GM18867 (cell line): ENCODE results near the gene GANC.

ENCODE experiments used
- ATAC-seq: cut with Tn5 transposase; IDR thresholded peaks from one replicate; pipeline ENCODE4 v1.9.1; 2021; ENCODE audit warnings: mild to moderate bottlenecking, moderate library complexity; ENCODE audit not compliant: unreplicated experiment

GANC gene

GRCh38 chr15:42375252-42375651 lies 102.3 kb downstream of the GANC start:
- ATAC-seq, result no peak

GRCh38 chr15:42375941-42376340 lies 102.9 kb downstream of the GANC start:
- ATAC-seq, result no peak

GRCh38 chr15:42378011-42378410 lies 105.0 kb downstream of the GANC start:
- no peak for ATAC-seq

DNA sequence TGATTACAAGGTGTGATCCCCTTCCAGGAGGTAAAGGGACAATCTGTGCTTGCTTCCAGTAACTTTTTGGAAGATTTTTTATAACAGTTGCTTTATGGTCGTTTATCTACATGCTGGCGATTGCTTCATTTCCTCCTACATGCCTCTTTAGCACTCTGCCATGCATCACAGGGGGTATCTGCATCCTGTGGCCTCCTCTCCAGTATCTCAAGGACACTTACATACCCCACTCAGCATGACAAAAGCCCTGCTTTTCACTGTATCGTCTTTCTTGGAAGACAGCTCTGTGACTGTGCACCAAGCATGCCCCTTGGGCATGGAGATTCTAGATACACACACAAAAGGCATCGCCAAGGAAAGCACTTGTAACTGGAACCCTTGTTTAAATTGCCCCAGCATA lies 111.6 kb downstream of the GANC start:
- ATAC-seq, result no peak

GRCh38 chr15:42385206-42385979 lies 112.4 kb downstream of the GANC start:
- no peak for ATAC-seq

DNA sequence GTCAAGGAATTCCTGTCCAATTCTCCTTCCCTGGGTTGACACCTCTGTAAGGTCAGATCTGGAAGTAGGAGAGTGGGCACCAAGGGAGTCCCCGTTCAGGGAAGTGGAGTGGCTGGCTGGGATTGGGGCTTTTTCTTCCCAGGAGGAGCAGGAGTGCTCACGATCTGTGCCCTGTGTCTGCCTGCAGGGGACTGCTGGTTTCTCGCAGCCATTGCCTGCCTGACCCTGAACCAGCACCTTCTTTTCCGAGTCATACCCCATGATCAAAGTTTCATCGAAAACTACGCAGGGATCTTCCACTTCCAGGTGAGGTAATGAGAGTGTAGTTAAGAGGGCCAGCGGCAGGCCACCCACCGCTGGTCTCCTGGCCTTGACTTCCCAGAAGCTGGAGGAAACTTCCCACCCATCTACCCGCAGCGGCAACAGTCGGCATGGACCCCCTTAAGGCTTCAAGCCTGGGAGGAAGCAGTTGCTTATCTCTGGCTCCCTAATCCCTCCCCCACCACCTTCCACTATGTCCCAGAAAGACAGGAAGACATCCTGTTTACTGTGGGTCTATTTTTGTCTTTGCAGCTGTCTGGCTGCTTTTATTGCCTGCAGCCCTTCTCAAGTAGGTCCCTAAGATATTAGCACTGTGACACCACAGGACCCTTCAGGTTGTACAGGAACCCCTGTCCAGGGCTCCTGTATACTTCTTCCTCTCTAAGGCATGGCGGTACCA lies 113.1 kb downstream of the GANC start:
- no peak for ATAC-seq

- ATAC-seq, result no peak
These were observed 114.6 kb downstream of the GANC start for GRCh38 chr15:42387603-42388002.

GRCh38 chr15:42392309-42393024 lies 119.5 kb downstream of the GANC start:
- no peak for ATAC-seq

DNA sequence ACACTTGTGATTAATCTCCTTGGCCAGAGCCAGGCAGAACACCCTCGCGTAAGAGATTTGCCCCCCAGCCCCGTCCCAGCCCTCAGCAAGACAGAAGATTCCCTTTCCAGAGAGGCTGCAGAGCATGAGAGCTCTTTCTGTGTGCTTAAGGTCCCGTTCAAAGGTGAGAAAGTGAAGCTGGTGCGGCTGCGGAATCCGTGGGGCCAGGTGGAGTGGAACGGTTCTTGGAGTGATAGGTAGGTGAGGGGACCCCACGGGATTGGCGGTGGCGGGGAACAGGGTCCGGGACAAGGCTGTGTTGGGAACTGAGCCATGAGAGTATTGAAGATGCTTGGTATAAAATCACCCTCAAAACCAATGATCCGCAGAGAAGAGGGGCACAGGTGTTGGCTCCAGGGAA lies 121.1 kb downstream of the GANC start:
- ATAC-seq, result no peak

DNA sequence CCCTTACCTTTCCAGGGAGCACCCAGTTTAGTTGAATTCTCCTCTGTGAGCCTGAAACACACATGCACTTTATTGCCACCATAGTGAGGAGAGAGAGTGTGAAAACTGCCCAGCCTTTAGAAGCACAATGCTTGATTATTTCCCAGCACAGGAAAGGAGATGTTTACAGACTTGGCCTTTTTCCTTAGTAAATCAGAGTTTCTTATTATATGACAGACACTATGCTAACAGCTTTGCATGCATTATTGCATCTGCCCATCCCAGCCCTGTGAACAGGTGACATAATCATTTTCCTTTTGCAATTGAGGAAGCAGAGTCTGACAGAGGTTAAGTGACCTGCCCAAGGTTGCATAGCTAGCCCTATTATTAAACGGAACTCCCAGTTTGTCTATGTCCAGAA lies 122.8 kb downstream of the GANC start:
- no peak for ATAC-seq

GRCh38 chr15:42401544-42402454 lies 128.8 kb downstream of the GANC start:
- ATAC-seq, result no peak

- ATAC-seq, result no peak
These were observed 129.6 kb downstream of the GANC start for GRCh38 chr15:42402455-42403205.

DNA sequence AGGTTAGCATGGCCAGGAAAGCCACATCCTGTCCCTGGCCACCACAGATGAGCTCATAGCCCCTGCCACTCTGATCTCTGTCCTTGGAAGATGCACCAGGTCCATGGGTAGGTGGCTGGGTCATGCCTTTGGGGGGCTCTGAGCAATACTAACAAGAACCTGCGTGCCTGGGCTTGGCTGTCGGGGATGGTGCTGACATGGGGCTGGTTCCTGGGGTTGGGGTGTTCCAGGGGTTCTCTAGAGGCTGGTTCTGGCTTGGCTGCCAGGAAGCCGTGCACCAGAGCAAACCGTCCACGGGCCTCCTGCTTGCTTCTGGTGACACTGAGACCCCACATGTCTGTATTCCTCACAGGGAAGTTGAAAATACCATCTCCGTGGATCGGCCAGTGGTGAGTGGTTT lies 130.4 kb downstream of the GANC start:
- ATAC-seq, result no peak

DNA sequence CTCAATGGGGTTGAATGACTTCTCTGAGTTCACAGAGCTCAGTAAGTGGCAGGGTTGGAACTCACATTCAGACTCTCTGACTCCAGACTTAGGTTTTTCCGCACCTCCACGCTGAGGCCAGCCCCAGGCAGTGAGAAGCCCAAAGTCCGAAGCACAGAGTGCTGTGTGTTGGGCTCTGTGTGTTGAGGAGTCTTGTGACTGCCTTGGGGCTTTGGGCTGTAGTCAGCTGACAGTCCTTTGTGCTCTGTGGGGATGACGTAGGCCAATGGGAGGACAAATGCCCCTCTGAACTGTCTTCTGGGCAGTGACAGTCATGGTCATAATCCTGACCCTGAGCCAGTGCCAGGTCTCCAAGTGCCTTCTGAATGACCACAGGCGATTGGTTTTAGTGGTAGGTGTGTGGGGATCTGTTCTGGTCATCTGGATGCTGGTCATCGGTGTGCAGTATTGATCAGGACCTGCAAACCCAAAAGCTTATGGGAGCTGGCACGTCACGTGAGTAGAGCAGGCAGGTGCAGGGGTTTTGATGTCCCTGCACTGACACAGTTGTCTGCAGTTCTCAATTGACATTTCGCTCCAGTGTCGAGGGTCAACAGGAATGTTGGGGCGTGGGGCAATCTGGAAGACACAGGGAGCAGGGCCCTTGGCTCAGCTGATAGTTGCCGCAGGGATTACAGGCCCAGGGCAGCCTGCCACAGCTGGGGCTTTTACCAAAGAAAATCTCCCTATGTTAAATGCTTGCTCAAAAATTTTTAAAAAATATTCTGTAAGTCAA lies 131.6 kb downstream of the GANC start:
- ATAC-seq, result no peak

- ATAC-seq, result no peak
These were observed 133.0 kb downstream of the GANC start for GRCh38 chr15:42405863-42406482.
